ENCODE data around the gene GRID1.

Gene GRID1

DNA sequence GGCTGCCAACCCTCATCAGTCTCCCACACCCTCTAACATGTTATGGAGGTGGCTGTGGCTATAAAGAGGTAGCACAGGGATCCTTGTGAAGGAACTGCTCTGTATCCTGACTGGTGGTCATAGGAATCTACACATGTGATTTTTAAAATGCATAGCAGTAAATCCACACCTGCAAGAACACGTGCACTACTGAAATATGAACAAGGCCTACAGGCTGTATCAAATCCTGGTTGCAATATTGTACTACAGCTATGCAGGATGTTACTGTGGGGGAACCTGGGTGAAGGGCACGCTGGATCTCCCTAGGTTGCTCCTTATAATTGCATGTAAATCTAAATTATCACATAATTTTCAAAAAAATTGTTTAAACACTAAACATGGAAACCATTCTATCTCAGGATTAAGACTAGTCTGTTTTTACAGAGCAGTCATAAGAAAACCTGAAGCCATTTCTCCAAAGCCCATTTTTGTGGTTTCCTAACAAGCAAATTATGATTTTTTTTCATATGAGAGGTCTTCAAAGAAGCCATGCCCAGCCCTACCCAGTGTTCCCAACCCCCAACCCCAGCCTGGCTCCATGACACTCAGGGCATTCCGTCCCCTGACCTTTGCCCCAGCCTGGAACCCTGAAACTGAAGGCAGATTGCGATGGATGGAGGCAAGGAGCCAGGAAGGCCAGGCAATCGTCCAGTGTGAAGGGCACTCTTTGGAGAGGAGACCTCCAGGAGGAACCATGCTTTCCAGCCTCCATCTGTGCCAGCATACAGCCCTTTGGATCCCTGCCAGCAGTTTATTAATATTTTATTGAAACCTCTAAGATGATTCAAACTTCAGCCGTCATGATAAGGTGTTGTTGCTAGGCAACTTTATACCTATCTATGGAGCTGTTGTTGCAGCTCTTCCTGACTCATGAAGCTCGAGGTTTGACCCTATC lies 161.0 kb downstream of the GRID1 start:
- DNase-seq, result no peak

DNA sequence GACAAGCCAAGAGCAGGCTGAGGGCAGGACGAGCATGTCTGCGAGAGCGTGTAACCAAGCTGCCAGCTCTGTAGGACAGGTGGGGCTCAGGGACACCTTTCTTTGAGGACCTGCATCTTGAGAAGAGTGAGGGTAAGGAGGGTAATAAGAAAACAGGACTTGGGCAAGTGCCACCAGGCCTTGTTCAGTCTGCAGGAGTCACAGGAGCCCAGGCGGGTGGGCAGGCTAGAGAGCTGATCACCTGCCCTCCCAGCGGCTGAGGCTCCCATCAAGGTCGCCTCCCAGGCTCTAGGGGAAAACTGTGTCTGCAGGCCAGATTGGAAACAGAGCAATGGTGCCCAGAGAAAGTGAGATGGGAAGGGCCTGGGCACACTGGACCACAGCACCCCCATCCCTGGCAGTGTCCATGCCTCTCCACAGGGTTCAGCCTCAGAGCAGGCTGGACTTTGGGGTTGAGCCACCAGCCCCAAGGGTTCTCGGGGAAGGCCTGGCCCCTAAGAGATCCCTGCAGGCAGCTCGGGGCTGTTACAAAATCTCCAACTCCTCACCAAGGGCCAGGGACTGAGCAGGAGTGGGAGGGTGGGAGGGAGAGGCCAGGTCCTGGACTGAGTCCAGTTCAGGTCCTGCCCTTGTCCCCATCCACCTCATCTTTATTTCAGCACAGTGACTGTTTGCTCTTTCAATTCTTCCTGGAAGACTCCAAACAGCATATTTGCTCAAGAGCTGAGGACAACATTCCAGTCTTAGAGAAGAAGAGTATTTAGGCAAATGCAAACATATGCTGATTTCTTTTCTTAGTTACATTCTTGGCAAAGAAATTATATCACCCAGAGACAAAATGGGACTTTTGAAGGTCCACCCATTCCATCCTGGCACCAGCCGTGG lies 161.9 kb downstream of the GRID1 start:
- no peak for DNase-seq

DNA sequence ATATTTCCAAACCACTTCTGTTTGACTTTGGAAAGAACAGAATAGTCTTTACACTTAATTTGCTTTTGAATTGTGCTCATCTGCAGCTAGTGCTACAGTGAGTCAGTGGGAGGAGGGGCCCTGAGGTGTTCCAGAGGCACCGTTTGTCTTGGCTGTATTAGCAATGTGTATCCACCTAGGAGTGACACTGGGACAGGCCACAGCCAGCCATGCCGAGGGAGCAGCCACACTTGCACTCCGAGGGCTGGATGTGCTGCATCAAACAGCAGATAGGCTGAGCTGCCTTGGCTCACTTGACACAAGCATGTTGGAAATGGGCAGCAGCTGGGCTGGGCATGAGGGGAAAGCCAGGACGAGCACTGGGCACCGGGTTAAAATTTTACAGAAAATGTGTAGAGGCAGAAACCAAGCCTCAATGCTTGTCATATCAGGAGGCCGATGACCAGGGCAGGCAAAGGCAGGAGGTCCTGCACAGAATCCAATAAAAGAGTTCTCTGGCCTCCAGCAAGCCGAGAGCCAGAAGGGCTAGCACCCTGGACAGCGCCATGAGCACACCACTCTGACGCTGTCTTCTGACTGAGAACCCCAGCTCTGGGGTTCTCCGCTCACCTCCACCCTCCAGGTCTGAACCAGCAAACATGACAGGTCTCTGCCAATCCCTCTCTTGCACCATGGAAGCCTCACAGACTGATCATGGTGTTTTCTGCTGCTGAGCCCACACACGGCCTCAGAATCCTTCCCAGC lies 163.3 kb downstream of the GRID1 start:
- DNase-seq, result no peak

DNA sequence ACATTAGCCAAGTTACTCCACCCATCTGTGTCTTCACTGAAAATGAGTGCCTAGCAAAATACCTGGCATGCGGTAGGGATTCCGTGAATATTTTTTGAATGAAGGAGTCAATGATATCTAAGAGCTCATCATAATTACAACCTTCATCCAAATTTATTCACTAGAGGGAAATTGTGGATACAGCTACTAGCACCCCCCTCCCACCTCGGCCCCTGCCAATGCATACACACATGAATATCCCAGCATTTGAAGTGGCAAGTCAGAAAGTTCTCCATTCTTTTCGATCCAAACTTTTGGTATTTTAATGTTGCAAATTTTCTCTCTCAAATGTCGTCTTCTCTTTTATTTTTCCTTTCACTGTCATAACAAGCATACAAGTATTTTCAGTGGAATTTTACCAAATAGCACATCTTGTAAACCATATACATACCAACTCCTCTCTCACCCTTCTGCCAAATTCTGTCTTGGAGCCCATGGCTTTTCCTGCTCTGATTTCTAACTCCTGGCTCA lies 164.3 kb downstream of the GRID1 start:
- no peak for DNase-seq

DNA sequence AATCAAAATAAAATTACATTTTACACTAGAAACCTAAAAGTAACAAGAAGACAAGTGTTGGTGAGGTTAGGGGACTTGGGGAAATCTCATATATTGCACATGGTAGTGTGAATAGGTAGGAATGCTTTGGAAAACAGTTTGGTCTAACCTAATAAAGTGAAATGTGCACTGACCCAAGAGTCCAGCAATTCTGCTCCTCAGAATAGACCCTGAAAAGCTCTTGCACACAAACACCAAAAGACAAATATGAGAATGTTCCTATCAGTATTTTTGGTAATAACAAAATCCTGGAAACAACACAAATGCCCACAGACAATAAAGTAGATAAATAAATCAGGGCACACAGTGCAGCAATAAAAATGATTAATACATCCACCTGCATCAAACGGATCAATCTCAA lies 165.7 kb downstream of the GRID1 start:
- no peak for DNase-seq

DNA sequence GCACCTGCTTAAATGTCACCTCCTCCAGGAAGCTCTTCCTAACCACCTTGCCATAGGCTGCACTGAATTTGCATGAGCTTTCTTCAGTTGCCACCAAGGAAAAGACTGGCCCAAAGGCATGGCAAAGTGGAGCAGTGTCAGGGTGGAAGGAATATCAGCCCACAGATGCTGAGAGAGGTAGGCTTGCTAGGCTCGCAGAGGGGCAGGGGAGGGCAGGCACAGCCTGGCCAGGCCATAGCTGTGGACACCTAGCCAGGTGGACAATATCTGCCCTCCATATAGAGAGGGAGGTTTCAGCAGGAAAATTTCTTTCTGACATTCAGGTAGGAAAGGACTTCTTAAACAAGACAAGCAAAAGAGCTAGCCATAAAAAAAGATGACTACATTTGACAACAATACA lies 166.3 kb downstream of the GRID1 start:
- DNase-seq, result no peak

DNA sequence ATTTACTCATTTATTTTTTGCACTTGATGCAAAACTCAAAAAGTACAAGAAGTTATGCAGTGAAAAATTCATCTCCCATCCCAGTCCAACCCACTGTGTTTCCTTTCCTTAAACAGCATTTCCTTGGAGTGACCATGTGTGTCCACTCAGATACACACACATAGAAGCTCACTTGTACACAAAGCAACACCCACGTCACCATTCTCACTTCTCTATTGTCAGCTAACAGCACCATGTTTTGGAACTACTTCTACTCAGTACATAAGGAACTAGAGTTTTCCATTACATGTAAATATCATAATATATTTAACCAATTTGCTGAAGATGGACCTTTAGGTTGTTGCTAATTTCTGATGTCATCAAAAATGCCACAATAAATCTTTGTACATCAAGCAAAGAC lies 167.6 kb downstream of the GRID1 start:
- DNase-seq, result no peak

DNA sequence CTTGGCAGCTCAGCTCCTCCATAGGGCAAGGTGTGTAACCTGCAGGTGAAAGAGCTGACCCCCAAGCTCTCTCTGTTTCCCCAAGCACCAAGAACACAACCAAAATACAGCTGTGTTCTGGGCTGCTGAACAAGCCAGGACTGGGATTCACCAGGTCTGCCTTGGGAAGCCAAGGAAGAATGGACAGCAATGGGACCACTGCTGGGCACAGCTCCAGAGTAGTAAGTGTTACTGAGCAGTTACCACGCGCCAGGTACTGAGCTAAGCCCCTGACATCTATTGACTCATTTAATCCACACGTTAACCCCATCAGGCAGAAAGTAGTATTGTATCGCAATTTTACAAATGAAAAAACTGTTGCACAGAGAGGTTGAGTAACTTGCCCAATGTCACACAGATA lies 168.3 kb downstream of the GRID1 start:
- DNase-seq, result no peak

DNA sequence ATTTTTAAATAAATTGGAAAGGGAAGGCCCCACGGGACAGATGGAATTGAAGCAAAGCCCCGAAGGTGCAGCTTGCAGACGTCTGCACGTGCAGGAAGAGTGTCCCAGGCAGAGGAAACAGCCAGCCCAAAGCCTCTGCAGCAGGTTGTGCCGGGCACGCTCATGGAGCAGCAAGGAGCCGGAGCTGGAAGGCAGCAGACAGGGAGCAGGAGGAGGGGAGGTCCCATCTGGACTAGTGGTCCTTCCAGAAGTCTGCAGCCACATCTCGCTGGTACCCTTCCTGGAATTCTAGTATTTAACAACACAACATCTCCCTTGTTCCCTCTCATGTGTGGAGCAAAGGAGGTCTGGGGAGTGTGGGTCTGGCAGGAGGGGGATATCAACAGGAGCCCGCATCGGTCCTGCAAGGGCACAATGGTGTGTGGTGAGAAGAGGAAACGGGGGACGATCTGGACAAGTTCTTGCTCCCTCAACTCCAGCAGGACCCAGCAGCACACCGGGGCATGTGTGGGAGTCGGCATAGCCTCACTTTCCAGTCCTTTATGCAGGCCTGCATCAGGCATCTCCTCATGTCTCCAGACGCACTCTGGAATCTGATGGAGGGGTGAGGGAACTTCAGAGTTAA lies 169.3 kb downstream of the GRID1 start:
- no peak for DNase-seq

DNA sequence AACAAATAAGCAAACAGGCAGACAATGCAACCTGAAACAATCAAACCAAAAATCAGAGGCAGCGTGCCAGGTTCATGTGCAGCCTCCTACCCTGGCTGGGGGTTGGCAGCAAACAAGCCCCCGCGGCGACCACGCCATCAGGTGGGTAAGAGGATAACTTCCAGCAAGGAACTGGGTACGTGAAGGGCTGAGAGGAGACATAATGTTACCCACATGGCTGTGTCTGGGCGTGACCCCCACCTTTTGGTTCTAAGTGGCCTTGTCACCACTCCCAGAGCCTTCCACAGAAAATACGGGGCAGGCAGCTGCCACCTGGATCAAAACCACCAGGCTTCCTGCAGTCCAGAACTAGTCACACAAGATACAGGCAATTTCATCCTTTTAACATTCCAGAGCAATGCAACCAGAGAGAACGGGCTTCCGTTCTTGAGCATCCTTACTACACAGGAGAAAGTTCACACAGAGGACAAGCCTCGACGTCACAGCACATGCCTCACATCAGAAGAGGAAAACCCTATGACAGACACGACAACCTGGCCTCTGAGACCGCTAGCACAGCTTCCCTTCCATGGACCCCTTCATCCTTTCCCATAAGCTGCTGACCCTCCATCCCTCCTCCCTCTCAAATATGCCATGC lies 171.0 kb downstream of the GRID1 start:
- no peak for DNase-seq

DNA sequence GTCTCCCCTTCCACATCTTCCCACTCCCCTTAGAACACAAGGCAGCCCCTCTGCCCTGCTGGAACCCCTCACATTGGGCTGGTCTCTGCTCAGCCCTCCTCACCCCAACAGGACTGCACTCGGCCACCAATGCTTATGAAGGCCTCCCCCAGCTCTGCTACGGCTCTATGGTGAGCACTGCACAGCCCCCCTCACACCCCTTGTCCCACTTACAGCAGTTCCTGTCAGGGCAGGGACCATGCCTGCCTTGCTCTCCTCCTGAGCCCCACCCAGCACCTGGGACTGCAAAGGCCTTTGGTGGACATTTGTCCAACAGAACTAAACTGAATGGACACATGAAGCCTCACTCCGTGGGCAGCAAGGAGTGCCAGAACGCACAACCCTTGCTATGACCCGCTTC lies 171.9 kb downstream of the GRID1 start:
- DNase-seq, result no peak

DNA sequence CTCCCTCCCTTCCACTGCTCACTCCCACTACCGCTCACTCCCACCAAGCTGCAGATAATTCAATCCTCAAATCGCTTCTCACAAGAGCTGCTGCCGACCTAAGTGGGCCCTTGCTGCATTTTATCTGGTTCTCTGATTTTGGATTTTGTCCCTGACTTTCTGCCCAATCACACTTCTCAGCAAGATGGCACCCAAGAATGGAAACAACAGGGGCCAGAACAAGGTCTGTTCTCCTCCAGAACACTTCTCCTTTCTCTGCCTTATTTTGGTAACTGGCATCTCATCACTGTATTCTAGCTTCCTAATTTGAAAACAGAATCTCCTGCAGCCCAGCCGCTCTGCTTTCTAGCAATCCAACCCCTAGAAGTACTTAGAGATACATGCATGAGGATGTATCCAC lies 172.8 kb downstream of the GRID1 start:
- no peak for DNase-seq

DNA sequence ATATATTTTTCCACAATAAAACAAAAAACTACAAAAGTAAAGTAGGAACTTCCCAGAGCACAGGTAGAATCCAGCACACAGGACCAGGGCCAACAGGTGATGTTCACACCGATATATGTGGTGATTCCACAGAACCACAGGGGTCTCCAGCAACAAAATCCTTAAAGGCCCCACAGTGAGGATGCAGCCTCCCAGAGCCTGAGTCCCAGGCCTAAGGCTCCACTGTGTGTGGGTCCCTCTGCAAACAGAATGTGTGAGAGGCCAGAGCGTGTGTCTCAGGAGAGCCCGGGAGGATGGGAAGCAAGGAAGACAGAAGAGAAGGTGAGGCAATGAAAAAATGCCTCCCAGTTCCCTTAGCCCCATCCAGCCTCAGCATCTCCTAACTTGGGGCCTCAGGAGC lies 173.9 kb downstream of the GRID1 start:
- DNase-seq, result no peak

DNA sequence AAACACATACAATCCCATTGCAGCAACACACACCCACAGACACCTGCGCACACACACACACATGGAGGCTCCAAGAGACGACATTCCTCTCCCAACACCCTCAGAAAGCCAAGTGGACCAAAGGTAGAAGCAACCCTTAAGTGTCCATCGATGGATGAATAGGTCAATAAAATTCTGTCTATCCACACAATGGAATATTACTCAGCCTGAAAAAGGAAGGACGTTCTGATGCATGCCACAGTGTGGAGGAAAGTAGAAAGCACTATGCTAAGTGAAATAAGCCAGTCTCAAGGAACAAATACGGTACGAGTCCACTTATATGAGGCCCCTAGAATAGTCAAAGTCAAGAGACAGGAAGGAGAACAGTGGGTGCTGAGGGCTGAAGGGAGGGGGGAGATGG lies 174.4 kb downstream of the GRID1 start:
- no peak for DNase-seq

DNA sequence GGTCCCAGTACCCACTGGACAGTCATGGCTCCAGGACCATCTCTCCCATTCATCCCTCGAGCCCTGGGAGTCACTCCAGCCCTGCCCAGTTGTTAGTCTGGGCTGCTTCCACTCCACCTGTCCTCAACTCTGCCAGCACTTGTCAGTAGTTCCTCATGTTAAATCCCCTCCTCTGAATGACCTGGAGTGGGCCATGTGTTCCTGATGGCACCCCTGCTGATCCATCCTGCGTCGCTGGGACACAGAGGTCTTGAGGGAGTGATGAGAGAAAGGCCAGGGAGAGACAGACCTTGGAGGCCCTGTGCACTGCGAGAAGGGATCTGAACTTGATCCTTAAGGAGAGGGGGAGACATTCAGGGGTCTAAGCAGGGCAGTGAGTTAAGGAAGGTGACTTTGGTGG lies 174.9 kb downstream of the GRID1 start:
- no peak for DNase-seq

DNA sequence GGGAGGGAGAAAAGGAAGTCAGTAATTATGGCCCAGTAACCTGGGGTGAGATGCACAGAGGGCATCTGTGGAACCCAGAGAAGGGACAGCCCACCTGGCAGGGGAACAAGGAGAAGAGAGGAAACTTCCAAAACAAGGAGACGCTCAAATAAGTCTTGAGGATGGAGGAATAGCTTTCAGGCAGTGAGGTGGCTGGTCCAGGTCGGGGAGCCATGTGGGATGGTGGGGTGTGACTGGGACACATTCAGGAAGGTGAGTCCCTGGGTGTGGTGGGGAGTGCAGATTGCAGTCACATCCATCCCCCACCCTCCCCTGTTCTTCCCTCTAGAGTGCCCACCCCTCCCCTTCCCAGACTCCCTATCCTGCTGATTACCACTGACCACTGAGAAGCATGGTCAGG lies 175.4 kb downstream of the GRID1 start:
- no peak for DNase-seq

DNA sequence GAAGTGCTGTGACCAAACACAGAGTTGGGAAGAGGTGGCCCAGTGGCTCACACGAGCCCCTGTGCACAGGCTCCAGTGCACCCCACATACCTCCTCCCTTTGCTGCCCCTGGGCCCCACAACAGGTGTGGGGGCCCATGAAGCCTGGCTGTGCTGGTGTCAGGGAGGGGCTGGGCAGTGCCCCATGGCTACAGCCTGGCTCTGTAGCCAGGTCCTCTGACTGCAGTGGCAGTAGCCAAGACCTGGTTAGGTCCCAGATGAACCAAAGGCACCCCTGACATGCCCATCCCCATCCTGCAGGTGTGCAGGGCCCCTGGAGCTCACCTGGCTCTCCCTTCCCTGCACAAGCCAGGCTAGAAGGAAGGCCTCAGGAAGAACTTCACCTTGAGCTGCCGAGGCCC lies 176.3 kb downstream of the GRID1 start:
- no peak for DNase-seq

DNA sequence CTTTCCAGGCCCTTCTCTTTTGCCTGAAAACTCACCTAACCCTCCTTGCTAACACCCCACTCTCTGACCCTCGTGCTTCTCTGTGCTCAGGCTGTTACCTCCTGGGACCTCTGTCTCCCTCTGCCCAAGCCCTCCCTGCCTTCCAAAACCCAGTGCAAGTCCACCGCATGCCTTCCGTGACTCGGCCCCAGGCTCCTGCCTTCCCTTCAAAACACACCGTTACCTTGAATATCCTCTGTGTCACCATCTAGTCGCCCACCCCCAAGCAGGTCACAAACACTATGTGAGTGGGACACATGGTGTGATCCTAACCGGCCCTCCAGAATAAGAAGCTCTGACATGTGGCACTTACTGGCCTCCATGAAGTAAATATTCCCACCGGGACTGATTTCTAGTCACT lies 176.7 kb downstream of the GRID1 start:
- DNase-seq, result no peak

DNA sequence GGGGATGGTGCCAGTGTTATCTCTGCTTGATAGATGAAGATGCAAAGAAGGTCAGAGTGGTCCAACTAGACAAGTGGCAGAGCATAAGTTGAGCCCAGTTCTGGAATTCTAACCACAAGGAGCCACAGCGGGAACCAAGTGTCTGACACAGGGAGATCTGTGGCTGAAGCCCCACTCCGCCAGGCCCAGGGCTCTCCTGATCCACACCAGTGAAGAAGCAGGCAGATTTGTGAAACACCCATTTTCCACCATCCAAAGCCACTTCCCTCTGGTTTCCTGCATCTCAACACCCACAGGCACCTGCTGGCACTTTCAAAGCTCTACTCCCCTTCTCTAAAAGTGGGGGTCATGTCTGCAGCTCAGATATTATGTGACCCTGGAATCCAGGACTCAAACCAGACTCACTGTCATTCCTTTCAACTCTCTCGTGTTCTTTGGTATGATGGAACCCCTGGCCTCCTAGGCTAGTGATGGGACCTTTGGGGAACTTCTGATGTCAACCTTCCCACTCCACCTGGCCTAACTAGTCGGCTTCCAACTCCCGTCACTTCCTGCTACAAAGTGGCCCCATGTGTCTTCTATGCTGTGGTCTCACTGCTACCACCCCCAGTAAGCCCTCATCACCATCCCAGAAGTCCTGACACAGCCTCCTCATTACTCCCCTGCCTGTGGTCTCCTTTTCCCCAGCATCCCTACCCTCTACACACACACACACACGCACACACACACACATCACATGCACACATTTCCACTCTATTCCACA lies 177.6 kb downstream of the GRID1 start:
- no peak for DNase-seq

DNA sequence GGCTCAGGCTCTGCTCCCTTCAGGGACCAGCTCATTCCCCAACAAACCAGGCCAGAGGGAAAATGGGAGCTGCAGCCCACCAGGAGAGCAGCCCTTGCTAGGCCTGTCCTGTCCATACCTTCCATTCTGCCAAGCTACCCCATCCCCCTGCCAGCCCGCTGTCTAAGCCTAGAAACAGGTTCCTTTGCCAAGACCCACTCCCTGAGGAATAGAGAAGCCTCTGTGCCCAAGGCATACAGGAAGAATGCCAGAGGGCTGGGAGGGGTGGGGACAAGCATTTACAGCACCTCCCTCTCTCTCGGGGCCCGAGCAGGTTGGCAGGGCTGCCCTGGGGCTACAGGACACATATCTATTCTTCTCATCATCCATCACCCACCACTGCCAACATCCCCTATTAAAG lies 178.3 kb downstream of the GRID1 start:
- no peak for DNase-seq

DNA sequence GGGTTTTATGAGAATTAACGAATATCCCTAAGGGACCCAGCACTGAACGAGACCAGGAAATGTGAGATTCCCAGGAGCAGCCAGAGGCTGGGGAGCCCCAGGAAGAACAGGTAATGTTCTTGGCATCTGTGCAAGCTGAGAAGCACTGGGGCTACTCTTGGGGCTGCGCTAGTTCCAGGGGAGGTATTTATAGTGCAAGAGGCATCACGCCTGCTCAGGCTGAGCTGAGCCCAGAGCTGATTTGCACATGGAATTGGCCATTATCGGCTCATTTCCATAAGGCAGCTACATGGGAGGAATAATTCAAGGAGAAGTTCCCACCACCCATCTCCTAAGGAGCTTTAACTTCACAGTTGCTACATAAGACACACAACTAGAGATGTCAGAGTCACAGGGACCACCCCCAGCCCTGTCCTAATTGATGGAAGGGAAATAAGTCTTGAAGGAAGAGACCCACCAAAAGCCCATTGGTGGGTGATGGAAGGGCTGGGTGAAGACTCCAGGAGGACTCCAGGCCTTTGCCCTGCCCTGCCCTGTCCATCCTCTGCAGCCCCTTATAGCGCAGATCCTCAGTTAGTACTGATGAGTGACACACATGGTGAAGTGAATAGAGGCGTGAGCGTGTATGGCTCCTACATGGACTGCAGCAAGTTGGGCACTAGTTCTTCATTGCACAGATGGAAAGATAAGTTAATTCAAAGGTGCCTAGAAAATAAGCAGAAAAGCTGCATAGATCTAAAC lies 178.9 kb downstream of the GRID1 start:
- DNase-seq, result no peak

Measured in NCI-H2107 (cell line).